Smooth muscle cell of the umbilical artery (primary cell): ENCODE measurements around the gene FAM229A. TPM values are rescaled to one million over a fixed set of nuclear protein-coding genes. Genes with fewer than 3 reads are reported as not detected.

Source experiments
- total RNA-seq: library from RNA; depleted of rRNA; stranded (reverse); fragments of >200 nt; gene quantifications from 2 replicates; pipeline ENCODE4 v1.2.3, GENCODE V29; 2014

FAM229A gene, protein sequence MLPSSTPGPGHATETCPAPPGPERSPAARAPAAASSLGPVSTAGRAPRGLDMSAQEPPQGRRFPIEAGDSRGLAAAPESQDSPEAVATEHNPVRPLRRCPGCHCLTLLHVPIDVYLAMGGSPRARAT
- total RNA-seq, result 0.83 and 1.2 TPM in 2 replicates

GRCh38 chr1:32362474-32363313, at the start of gene FAM229A, which contains the start of gene TSSK3:
TSS of gene FAM229A (minus strand) at chr1:32362485. CDS start at chr1:32362091, 394 bp downstream.
TSS of gene TSSK3 (plus strand) at chr1:32362539. CDS start at chr1:32362702, 163 bp downstream.

GRCh38 chr1:32394141-32394889, 32.0 kb upstream of the FAM229A start, which contains the start of gene BSDC1:
TSS of gene BSDC1 (minus strand) at chr1:32394441. CDS start at chr1:32394414, 27 bp downstream.

DNA sequence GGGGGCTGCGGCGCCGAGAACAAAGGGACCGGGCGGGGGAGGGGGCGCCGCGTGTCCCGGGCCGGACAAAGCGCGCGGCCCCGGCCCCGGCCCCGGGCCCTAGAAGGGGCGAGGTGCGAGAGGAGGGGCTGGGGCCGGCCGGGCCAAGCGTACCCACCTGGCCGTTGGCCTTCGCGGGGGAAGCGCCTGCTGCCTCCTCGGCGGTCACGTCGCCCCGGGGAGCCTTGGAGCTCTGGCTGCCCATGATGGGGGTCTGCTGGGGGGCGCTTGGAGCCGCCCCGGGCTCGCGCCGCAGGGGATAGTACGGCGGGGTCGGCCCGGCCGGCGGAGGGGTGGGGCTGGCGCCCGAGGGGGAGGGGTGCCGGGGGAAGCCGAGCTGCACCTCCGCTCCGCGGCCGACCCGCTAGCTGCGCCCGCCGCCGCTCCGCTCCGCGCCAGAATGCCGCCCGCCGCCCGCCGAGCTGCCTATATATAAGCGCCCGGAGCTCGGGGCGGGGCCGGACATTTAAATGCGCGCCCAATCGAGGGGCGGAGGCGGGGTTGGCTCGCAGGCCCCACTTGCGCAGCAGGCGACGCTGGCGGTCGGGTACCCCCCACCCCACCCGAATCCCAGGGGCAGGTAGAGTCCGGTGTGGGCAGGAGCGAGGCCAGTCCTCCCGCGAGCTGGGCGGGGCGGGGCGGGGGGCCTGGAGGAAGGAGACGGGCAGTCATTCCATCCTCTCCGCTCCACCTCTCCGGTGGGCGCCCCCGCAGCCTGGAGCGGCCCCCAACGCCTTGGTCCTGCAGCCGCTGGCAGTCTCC, 26.3 kb downstream of the FAM229A start, which contains the start of gene MARCKSL1:
Gene MARCKSL1 (minus strand): TSS at position 444 of the 801 bp plus-strand sequence. CDS start 200 bp downstream, at position 244.

Other genes starting within 250 kb of the FAM229A start
- gene TXLNA, start 182.8 kb downstream of the FAM229A start, total RNA-seq, result 73.9 and 85.5 TPM in 2 replicates
- gene CCDC28B, start 161.9 kb downstream of the FAM229A start, total RNA-seq, result 12.8 and 15.4 TPM in 2 replicates
- 0.97 and 2.1 TPM in 2 replicates for gene IQCC, start 156.8 kb downstream of the FAM229A start, total RNA-seq
- not detected in 2 replicates for gene DCDC2B, start 153.4 kb downstream of the FAM229A start, total RNA-seq
- gene TMEM234, start 140.1 kb downstream of the FAM229A start, total RNA-seq, result 17.0 and 18.1 TPM in 2 replicates
- 278 and 316 TPM in 2 replicates for gene EIF3I, start 140.1 kb downstream of the FAM229A start, total RNA-seq
- gene FAM167B, start 115.3 kb downstream of the FAM229A start, total RNA-seq, result 0.78 TPM in 1 of 2 replicates, not detected in the other
- not detected in 2 replicates for gene LCK, start 111.2 kb downstream of the FAM229A start, total RNA-seq
- 75.1 and 78.2 TPM in 2 replicates for gene HDAC1, start 70.4 kb downstream of the FAM229A start, total RNA-seq
- 28.5 and 46.6 TPM in 2 replicates for gene MARCKSL1, start 26.3 kb downstream of the FAM229A start, total RNA-seq
- gene TSSK3, start 54 bp upstream of the FAM229A start, total RNA-seq, result 0.30 TPM in 1 of 2 replicates, not detected in the other
- 71.9 and 76.3 TPM in 2 replicates for gene BSDC1, start 32.0 kb upstream of the FAM229A start, total RNA-seq
- gene ZBTB8B, start 102.6 kb upstream of the FAM229A start, total RNA-seq, result under 0.01 TPM in 2 replicates
- gene ZBTB8A, start 176.9 kb upstream of the FAM229A start, total RNA-seq, result 7.2 and 8.0 TPM in 2 replicates